Endothelial cell of umbilical vein (primary cell): Measurements from ENCODE around the gene SRCAP. TPM values are rescaled to one million over a fixed set of nuclear protein-coding genes. Genes with fewer than 3 reads are reported as not detected.

Experiments used
- BruUV-seq: library from RNA; stranded (reverse); fragments of 400-500 nt; replicated peaks from 2 replicates; lab custom pipeline; 2021; lab: Mats Ljungman, UMichigan
- CTCF ChIA-PET: fragments of 300-600, 350-600 bp; sonication (Branson Sonifier 250); formaldehyde crosslinking; loops from one replicate; lab custom pipeline; 2021; ENCODE audit warnings: antibody characterized with exemption, inconsistent platforms; lab: Charles Lee
- POLR2A ChIA-PET: fragments of 300-600, 350-600 bp; sonication (Branson Sonifier 250); formaldehyde crosslinking; loops from one replicate; lab custom pipeline; 2021; ENCODE audit warnings: antibody characterized with exemption, inconsistent platforms; lab: Charles Lee
- DNase-seq: peaks from one replicate; pipeline ENCODE4 v3.0.0-alpha.2; 2011; ENCODE audit warnings: low read depth, low spot score
- FAIRE-seq: peaks from 2 replicates; lab custom pipeline; 2011; peaks lifted over from hg19 to GRCh38; lab: Jason Lieb, UNC
- H2AFZ ChIP-seq: 2 replicates; pipeline ENCODE4 v1.6.0; 2012; ENCODE audit warnings: low read depth, low read length, control low read depth, inconsistent platforms
- H3K27ac ChIP-seq: 2 replicates; pipeline ENCODE4 v1.5.1; 2011; ENCODE audit warnings: low read depth, mild to moderate bottlenecking, control low read depth, low read length, moderate library complexity; ENCODE audit not compliant: insufficient read depth
- H3K27me3 ChIP-seq, 2 experiments: 2 replicates each; pipeline versions ENCODE4 v1.6.0 to v1.6.1; 2011; ENCODE audit warnings: low read length in 2 of 2, mixed read lengths in 1 of 2; ENCODE audit not compliant: control insufficient read depth in 2 of 2, insufficient read depth in 2 of 2
- H3K36me3 ChIP-seq, 2 experiments: 2 replicates in 1 of 2; 3 replicates in 1 of 2; pipeline ENCODE4 v1.5.1; 2011; ENCODE audit warnings: low read length in 2 of 2, mild to moderate bottlenecking in 1 of 2, moderate library complexity in 1 of 2; ENCODE audit not compliant: control insufficient read depth in 2 of 2, insufficient read depth in 2 of 2; ENCODE audit errors: extremely low read depth in 1 of 2
- H3K4me1 ChIP-seq: 3 replicates; pipeline ENCODE4 v1.5.1; 2011; ENCODE audit warnings: mild to moderate bottlenecking, low read length; ENCODE audit not compliant: control insufficient read depth, insufficient read depth; ENCODE audit errors: extremely low read depth
- H3K4me2 ChIP-seq: 2 replicates; pipeline ENCODE4 v1.6.1; 2011; ENCODE audit warnings: low read length, control low read depth, mixed read lengths; ENCODE audit not compliant: insufficient read depth
- H3K4me3 ChIP-seq, 3 experiments: fragments of 200-600 bp in 1 of 3; sonication (generic), shearing (Covaris generic) in 1 of 3; replicated peaks in 1 of 3; 2 replicates each; pipeline ENCODE4 v1.5.1; 2011 to 2016; ENCODE audit warnings: control low read depth in 3 of 3, low read length in 3 of 3, mild to moderate bottlenecking in 2 of 3, inconsistent platforms in 1 of 3, low read depth in 1 of 3, moderate library complexity in 1 of 3; ENCODE audit not compliant: insufficient read depth in 1 of 3
- H3K79me2 ChIP-seq: 2 replicates; pipeline ENCODE4 v1.6.0; 2012; ENCODE audit warnings: low read length, inconsistent platforms; ENCODE audit not compliant: control insufficient read depth, insufficient read depth
- H3K9ac ChIP-seq: replicated peaks from 2 replicates; pipeline ENCODE3; 2011; ENCODE audit warnings: low read length, control low read depth; ENCODE audit not compliant: insufficient read depth; ENCODE audit errors: extremely low read depth
- H3K9me1 ChIP-seq: replicated peaks from 3 replicates; pipeline ENCODE4 v1.6.0; 2011; ENCODE audit warnings: mild to moderate bottlenecking, low read length; ENCODE audit not compliant: control insufficient read depth, insufficient read depth; ENCODE audit errors: extremely low read depth
- H3K9me3 ChIP-seq: replicated peaks from 2 replicates; pipeline ENCODE4 v1.5.1; 2012; ENCODE audit warnings: low read length, inconsistent platforms; ENCODE audit not compliant: control insufficient read depth, insufficient read depth
- H4K20me1 ChIP-seq: replicated peaks from 2 replicates; pipeline ENCODE3; 2011; ENCODE audit warnings: mild to moderate bottlenecking, low read length; ENCODE audit not compliant: control insufficient read depth, insufficient read depth; ENCODE audit errors: extremely low read depth
- CTCF ChIP-seq, 2 donors: IDR thresholded peaks; 1 replicate in 1 of 2; 2 replicates in 1 of 2; pipeline ENCODE4 v1.5.1; 2011; ENCODE audit warnings: low read length in 2 of 2, mild to moderate bottlenecking in 2 of 2, moderate library complexity in 2 of 2, control low read depth in 1 of 2, inconsistent platforms in 1 of 2, low read depth in 1 of 2; ENCODE audit not compliant: insufficient read depth in 1 of 2; ENCODE audit errors: extremely low read depth in 1 of 2
- GATA2 ChIP-seq: IDR thresholded peaks from 2 replicates; pipeline ENCODE4 v1.7.0; 2011; ENCODE audit warnings: low read depth, mild to moderate bottlenecking, moderate library complexity, mixed read lengths, low read length; ENCODE audit not compliant: insufficient read length, insufficient read depth
- JUN ChIP-seq: IDR thresholded peaks from 2 replicates; pipeline ENCODE4 v1.6.1; 2011; ENCODE audit warnings: borderline replicate concordance, low read depth; ENCODE audit not compliant: insufficient read length, insufficient read depth
- MAX ChIP-seq: IDR thresholded peaks from 2 replicates; pipeline ENCODE4 v1.6.1; 2011; ENCODE audit not compliant: insufficient read depth, insufficient read length
- MYC ChIP-seq: IDR thresholded peaks from one replicate; pipeline ENCODE4 v1.6.1; 2011; ENCODE audit warnings: mild to moderate bottlenecking, low read depth, low read length
- POLR2A ChIP-seq: IDR thresholded peaks from 2 replicates; pipeline ENCODE4 v1.6.1; 2012; ENCODE audit warnings: low read depth, mild to moderate bottlenecking, control low read depth, low read length
- POLR2AphosphoS5 ChIP-seq: IDR thresholded peaks from 2 replicates; pipeline ENCODE4 v1.6.1; 2012; ENCODE audit warnings: low read depth, mild to moderate bottlenecking, control low read depth, low read length, moderate library complexity; ENCODE audit not compliant: insufficient read depth
- dilution Hi-C: fragments of 300-500 bp; cut with MboI; formaldehyde crosslinking; loops from one replicate; pipeline ENCODE4 v1.15.0; 2019; ENCODE audit warnings: low sequenced_read_pairs; ENCODE audit not compliant: extremely low pct_ligation_motif_present
- intact Hi-C: fragments of 100-400 bp; cut with micrococcal nuclease; formaldehyde crosslinking; loops from one replicate; pipeline ENCODE4 v1.10.0; 2022
- polyA plus RNA-seq, 4 experiments: library from polyadenylated mRNA; depleted of rRNA in 3 of 4; stranded (reverse) in 3 of 4; unstranded in 1 of 4; fragments of >200 nt; gene quantifications; 2 replicates each; pipeline versions ENCODE4 v1.2.1 to v1.2.3, GENCODE V29; 2011 to 2012; ENCODE audit warnings: missing spikeins in 1 of 4
- total RNA-seq: library from RNA; stranded (reverse); gene quantifications from 2 replicates; pipeline ENCODE4 v1.2.3, GENCODE V29; 2021

The SRCAP gene
- total and polyA plus RNA-seq, 2 donors (not counting 3 experiments of a cell fraction or from before 2014, with no cell fraction given) = 11.0 to 77.7 TPM

GRCh38 chr16:30775392-30776188 lies 76.6 kb downstream of the SRCAP start:
- dilution Hi-C loops = no loop called here

More at GRCh38 chr16:30775392-30776188, 76.6 kb downstream of the SRCAP start:
- H3K4me2 ChIP-seq = peak overlapping the region; percentile 69
- H3K4me3 ChIP-seq = peak overlapping the region; percentile 20 to 62 (median 56)
- H4K20me1 ChIP-seq = no peaks in the 10 kb centered on the region
- POLR2A ChIA-PET = no interaction called here
- TF ChIP-seq MAX (peak; percentile 59), CTCF (IDR thresholded peaks at IDR 0.05; ENCODE audit: extremely low read depth in 1 of 2, insufficient read depth in 1 of 2, low read depth in 1 of 2, low read length in 2 of 2) (no peak), POLR2A (peak; percentile 88), JUN (no peak), POLR2AphosphoS5 (peak; percentile 63), GATA2 (no peak), MYC (peak; percentile 82)
- H3K36me3 ChIP-seq = peaks cover 4 to 27% of the 10 kb centered on the region in 2 experiments
- H2AFZ ChIP-seq = peak overlapping the region; percentile 26
- DNase-seq = peak; percentile 77
- intact Hi-C loops = loop anchor here (1.0 kb wide), 3 partner anchors 11 to 39 kb away; partner anchors contain the start of genes CFAP119 and RNF40
- no peaks in the 10 kb centered on the region for H3K27me3 ChIP-seq
- peaks cover 8% of the 10 kb centered on the region for H3K4me1 ChIP-seq
- H3K27ac ChIP-seq = peak overlapping the region; percentile 26
- TSS peak; percentile 17 for BruUV-seq
- CTCF ChIA-PET = interaction anchor here (1.0 to 1.1 kb wide), 3 partner anchors 35 to 166 kb away, joined by 3 to 6 read pairs (median 4); no protein-coding TSS in a partner anchor
- H3K9me1 ChIP-seq = no peaks in the 10 kb centered on the region
- no peaks in the 10 kb centered on the region for H3K9me3 ChIP-seq
- H3K79me2 ChIP-seq = no peaks in the 10 kb centered on the region
- H3K9ac ChIP-seq = peak overlapping the region; percentile 64
- peak; percentile 88 for FAIRE-seq
